Measurements from ENCODE around the gene TMPRSS7. TPM values are rescaled to one million over a fixed set of nuclear protein-coding genes. Genes with fewer than 3 reads are reported as not detected.

The TMPRSS7 gene
- total RNA-seq, 4 donors from 2014 or later = not detected

DNA sequence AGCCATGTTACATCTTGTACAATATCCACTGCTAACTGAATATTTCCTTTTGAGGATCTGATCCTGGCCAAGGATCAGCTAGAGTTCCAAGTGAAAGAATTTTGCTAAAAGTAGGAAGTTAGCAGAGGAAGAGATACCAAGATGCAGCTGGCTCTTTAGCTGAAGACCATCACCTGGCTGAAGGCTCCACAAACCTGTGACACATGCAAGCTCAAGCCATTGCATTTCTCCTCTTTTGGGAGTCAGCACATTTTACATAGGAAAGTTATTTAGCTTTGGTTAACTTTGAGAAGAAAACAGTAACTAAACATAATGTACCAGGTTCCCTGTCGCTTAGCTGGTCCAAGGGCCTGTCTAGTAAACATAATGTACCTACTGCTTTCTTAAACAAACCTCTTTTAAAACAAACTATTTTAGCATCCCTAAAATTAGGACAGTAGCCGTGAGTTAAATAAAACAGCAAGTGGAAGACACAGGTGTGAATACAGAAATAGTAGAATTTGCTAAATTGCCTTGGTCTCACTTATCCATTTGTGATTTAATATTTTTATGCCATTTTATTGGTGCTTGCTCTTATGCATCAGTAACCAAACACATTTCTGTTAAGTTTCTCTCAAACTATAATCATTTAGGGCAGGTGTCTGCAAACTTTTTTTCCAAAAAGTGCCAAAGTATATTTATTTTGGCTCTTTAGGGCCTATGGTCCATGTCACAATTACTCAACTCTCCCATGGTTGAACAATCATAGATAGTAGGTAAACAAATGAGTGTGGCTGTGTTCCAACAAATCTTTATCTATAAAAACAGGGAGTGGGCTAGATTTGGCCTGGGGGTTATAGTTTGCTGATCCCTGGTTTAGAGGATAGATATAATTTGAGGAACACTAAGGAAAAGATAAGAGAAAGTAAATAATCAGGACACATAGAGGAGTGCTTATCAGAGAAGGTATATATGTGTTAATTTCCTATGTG, 87.3 kb downstream of the TMPRSS7 start:
- Histone ChIP-seq H3K27ac (replicated peaks in 1 of 4) (no peak overlapping the region), H3K4me1 (peaks cover 0 to 5% (median under 1%) of the 10 kb centered on the region in 4 donors), H3K27me3 (no peaks in the 10 kb centered on the region), H3K4me3 (no peak overlapping the region), H3K9me3 (no peaks in the 10 kb centered on the region), H3K36me3 (no peaks in the 10 kb centered on the region)
- intact Hi-C loops (cut with DNase I) = no loop called here
- no peak for DNase-seq (ENCODE audit: extremely low spot score)
- 100% methylated on average over 2 of the region's 2 CpGs for WGBS
- TF ChIP-seq POLR2A (IDR thresholded peaks at IDR 0.05; ENCODE audit: low read depth) (no peak), EP300 (IDR thresholded peaks at IDR 0.05) (no peak), CTCF (IDR thresholded peaks at IDR 0.05) (no peak), POLR2AphosphoS5 (IDR thresholded peaks at IDR 0.05) (no peak)

GRCh38 chr3:112122870-112123269, 88.3 kb downstream of the TMPRSS7 start:
- TF ChIP-seq POLR2AphosphoS5 (IDR thresholded peaks at IDR 0.05) = no peak
- TF ChIP-seq EP300 (IDR thresholded peaks at IDR 0.05) = no peak
- TF ChIP-seq CTCF (IDR thresholded peaks at IDR 0.05) = no peak
- TF ChIP-seq POLR2A (IDR thresholded peaks at IDR 0.05; ENCODE audit: low read depth) = no peak
- Histone ChIP-seq H3K9me3 (no peaks in the 10 kb centered on the region), H3K4me3 (no peak overlapping the region), H3K4me1 (peaks cover 0 to 5% (median 4%) of the 10 kb centered on the region in 4 donors), H3K36me3 (no peaks in the 10 kb centered on the region), H3K27me3 (no peaks in the 10 kb centered on the region), H3K27ac (replicated peaks in 1 of 4) (no peak overlapping the region)
- intact Hi-C loops (cut with DNase I) = no loop called here
- no peak for DNase-seq (ENCODE audit: extremely low spot score)

DNA sequence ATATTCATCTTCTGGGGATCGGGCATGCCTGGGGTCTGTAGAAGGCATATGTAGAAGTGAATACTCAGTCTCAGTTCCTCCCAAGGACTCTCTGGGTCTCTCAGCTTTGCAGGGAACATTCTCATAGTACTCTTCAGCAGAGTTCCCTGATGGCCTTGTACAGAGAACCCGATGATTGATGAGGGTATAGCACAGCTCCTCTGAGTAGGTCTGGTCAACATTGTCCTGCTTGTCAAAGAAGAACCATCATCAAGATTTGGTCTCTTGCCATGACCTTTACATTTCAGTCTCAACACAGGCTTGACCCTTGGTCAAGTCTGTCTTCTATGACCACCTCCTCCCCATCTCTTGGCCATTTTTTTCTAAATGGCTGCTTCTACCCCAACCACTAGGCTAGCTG, 89.0 kb downstream of the TMPRSS7 start:
- no peaks in the 10 kb centered on the region for H3K36me3 ChIP-seq
- WGBS = 80% methylated on average over 1 of the region's 2 CpGs
- no peaks in the 10 kb centered on the region for H3K9me3 ChIP-seq
- H3K4me1 ChIP-seq = peaks cover 0 to 5% (median 4%) of the 10 kb centered on the region in 4 donors
- TF ChIP-seq EP300 (IDR thresholded peaks at IDR 0.05) (no peak), CTCF (IDR thresholded peaks at IDR 0.05) (no peak), POLR2AphosphoS5 (IDR thresholded peaks at IDR 0.05) (no peak), POLR2A (IDR thresholded peaks at IDR 0.05; ENCODE audit: low read depth) (no peak)
- intact Hi-C loops (cut with DNase I) = no loop called here
- no peak overlapping the region for H3K4me3 ChIP-seq
- H3K27me3 ChIP-seq = no peaks in the 10 kb centered on the region
- no peak overlapping the region for H3K27ac ChIP-seq (replicated peaks in 1 of 4)
- DNase-seq (ENCODE audit: extremely low spot score) = no peak

DNA sequence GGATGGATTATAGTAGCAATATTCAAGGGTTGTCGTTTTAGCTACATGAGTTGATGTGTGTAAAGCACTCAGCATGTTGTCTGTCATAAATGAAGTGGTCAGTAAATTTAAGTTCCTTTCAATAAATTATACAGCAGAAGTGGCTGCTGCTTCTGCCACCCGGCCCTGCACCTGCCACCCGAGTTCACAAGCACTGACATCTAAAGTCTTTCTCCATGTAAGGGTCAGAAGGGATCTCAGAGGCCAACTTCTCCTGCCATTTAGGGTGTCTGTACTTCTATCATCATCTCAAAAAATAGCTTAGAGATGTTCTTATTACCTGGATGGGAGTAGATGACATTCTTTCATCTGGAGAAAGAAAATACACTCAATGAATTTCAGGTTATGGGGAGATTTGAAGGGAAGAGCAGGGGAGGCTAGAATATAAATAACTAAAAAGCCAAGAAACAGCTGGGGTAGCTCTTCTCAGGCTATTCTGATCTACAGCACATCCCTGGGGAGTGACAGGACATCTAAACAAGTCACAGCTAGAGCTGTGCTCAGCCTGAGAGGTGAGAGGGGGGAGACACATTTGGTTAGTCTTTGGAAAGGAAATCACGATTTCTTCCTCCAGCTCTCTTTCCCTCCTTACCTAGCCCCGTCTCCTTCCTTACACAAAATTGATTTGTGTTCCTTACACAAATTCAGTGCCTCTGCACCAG, 90.5 kb downstream of the TMPRSS7 start:
- H3K4me1 ChIP-seq = peaks cover 0 to 5% (median 4%) of the 10 kb centered on the region in 4 donors
- DNase-seq (ENCODE audit: extremely low spot score) = no peak
- WGBS = 68% methylated on average over 5 of the region's 5 CpGs
- H3K27ac ChIP-seq (replicated peaks in 1 of 4) = no peak overlapping the region
- H3K27me3 ChIP-seq = no peaks in the 10 kb centered on the region
- H3K4me3 ChIP-seq = no peak overlapping the region
- H3K9me3 ChIP-seq = no peaks in the 10 kb centered on the region
- intact Hi-C loops (cut with DNase I) = no loop called here
- TF ChIP-seq EP300 (IDR thresholded peaks at IDR 0.05) = no peak
- no peak for TF ChIP-seq POLR2A (IDR thresholded peaks at IDR 0.05; ENCODE audit: low read depth)
- TF ChIP-seq CTCF (IDR thresholded peaks at IDR 0.05) = no peak
- TF ChIP-seq POLR2AphosphoS5 (IDR thresholded peaks at IDR 0.05) = no peak
- no peaks in the 10 kb centered on the region for H3K36me3 ChIP-seq

Measured in esophagus muscularis mucosa (tissue), 4 donors.